ENCODE results near the gene TRABD2B.

TRABD2B gene

DNA sequence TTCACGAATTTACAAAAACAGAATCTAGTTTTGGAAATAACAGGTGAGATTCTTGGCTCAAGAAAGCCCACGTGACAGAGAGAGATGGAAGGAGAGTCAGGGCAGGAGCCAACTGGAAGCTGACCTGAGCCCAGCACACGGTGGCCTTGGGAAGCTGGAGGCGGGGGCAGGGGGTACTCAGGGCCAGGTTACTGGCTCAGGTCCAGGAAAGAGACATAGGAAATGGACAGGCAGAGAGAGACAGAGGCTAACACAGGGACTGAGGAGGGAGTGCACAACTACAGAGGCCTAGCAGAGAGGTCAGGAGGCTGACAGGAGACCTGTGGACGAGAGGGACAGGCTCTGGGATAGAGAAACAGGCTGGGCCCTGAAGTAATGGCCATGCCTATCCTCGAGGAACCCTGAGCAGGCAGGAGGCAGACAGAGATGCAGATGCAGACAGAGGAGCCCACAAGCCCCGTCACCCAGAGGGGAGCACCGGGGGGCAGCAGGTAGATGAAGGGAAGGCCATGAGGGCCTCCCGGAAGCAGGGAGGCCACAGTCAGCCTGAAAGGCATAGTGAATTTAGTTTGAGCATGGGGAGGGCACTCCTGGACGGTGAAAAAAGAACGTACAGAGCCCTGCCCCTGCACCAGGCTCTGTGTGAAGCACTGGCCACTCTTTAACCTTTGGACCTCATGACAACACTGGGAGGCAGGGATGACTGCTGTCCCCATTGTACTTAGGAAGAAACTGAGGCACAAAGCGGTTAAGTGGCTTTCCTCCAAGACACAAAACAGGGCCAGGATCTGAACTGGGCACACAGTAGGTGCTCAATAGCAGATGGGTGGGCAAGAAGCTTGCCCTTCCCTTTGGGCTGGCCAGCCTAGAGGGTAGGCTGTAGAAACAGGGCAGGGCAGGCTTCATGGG lies 230.1 kb downstream of the TRABD2B start:
- no peak for DNase-seq

DNA sequence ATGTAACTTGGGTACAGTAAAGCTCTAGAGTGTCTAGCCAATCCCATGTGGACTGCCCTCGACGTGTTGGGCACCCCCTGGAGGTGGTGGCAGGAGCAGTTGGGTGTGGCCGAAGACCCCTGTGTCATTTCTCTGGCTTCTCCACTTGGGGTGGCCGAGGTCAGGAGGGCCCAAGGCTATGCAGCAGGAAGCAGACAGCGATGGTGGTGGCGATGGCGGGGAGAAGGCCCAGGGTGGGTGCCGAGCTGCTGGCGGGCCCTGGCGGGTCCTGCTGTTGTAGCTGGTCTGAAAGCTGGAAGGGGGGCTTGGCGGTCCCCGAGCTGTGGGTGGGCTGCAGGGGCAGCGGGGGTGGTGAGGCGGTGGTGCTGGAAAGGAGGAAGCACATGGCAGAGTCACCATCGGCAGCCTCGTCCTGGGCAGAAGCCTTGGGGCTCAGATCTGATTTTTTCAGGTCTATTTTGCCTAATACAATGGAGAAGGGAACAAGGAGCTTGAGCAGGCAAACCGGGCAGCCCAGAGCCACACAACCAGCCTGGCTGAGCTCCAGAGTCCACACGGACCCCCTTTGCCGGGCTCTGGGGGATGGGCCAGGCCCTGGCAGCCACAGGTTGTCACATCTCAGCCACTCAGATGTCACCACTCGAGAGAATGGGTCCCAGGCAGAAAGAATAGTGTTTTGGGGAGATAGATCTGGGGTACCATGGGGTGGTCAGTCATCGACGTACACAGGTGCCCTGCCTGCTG lies 231.3 kb downstream of the TRABD2B start:
- DNase-seq = no peak

DNA sequence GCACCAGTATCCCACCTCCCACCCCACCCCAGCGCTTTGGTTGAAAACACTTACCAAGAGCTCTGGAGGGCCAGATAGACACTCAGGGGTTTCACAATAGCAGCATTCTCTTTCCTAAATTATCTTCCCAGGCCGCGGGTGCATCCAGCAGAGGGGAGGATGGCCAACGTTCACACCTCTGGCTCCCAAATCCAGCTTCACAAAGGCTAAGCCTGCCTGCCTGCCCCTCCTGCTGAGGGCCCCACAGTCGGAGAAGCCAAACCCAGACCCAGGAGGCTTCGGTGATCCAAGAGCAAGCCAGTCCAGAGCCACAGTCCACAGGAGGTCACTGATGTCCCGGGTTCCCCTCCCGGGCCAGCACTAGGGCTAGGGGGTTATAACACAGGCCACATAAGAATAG lies 231.9 kb downstream of the TRABD2B start:
- no peak for DNase-seq

DNA sequence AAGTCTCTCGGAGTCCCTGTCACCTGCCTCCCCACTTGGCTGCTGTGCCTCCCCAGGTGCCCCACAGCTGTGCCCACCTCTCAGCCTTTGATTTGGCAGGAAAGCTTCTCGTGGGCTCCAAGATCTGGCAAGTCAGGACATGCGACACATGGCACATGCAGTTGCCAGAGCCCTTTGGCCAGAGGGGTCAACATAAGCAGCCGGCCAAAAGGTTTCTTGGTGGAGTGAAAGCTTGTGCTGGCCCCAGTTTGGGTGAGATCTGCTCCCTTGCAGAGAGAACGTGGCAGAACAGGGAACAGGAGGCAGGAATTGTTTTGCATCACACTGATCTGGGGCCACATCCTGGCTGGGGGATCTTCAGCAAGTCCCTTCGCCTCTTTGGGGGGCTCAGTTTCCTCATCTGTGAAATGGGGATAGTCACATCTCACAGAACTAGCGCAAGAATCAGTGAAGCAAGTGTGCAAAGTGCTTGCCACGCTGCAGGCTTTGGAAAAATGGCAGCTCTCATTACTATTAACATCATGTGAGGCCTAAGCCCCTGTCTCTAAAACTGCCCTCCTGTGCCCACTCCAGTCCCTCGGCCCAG lies 232.6 kb downstream of the TRABD2B start:
- no peak for DNase-seq

DNA sequence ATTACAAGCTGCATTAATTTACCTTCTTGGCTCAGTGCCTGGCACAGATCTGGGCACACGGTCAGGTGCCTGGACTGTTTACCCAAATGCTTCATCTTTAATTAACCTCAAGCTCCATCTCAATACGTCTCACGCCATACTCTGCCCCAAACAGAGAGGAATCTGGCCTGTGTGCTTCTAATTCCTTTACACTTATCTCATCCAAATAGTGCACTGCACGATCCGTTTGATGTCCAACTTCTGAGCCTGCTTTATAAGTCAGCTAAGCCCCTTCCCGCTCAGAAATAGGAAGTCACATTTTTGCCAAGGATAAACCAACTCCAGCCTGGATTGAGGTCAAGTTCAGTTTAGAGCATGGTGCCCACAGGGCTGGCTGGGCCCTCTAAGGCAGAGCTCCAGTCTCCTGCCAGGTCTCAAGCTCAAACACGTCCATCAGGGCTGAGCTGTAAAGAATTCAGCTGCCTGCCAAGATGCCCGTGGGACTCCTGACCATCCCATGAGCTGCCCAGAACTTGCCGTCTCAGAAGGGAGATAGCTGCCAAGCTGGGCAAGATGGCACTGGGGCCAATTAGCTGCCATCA lies 233.5 kb downstream of the TRABD2B start:
- peak; percentile 4 for DNase-seq

DNA sequence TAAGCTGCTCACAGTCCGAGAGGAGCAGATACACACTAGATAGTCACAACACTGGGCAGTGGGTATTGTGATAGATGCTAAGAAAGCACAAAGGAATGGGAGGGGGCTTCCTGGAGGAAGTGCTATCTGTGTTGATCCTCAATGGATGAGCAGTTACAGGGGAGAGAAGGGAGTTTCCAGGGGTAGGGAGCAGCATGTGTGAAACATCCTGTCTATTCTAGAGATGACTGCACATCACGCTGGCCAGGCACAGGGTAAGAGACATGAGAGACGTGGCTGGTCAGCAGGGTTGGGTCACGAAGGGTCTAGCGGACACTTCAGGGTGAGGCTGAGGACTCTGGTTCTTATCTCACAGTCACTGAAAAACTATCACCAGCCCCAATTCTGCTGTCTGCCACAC lies 235.2 kb downstream of the TRABD2B start:
- DNase-seq = no peak

DNA sequence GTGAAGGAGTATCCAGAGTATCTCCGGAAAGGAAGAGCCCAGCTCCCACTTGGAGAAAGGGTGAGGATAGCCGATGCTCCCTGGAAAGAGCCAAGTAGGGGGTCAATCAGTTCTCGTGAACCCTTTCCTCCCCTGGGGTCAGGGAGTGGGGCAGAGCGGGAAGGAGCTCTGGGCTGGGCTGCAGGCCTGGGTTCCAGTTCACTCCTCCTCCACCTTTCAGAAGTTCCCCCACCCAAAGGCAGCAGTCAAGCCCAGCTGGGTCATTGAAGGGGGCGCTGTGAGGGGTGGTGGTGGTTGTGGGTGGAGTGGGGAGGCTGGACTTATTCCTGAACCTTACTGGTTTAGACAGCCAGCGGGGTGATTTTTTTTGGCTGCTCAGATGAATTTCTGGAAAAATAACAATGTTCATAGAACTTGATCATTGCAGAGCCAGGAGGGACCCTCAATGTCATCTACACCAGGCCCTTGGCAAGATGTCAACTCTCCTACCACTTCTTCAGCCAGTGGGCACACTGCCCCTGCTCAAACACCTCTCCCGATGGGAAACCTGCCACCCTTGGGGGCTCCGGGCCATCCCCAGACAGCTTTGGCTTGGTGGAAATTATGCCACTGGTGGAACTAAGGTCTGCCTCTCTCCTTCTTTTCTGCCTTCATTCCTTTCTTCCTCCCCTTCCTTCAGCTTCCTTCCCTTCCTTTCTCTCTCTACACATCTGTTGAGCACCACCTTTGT lies 235.8 kb downstream of the TRABD2B start:
- no peak for DNase-seq

DNA sequence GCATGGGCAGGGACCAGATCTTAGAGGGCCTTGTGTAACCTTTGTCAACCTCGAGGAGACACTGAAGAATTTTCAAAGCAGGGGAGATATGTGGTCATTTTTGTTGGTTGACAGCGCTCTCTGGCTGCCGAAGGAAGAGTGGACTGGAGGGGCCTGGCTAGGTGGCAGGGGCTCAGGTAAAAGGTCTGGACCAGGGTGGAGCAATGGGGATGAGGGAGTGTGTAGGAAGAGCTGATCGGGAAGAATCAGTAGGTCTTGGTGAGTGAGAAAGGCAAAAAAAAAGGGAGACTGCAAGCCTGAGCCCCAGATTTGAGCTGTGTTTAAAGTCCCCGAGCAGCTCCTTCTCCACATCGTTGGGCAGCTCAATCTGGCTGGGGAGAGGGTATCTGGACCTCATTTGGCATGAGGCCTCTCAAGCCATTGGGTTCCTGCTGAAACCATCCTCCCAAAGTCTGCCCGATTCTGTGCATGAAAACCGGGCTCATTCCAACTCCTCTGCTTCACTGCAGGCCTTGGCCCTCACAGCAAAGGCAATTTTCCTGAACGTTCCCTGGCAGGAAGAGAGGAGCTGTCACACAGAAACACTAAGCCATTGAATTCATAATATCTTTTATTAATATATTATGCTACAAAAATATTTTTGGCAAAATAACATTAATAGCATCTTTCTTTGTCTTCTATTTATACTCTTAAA lies 237.1 kb downstream of the TRABD2B start:
- no peak for DNase-seq

DNA sequence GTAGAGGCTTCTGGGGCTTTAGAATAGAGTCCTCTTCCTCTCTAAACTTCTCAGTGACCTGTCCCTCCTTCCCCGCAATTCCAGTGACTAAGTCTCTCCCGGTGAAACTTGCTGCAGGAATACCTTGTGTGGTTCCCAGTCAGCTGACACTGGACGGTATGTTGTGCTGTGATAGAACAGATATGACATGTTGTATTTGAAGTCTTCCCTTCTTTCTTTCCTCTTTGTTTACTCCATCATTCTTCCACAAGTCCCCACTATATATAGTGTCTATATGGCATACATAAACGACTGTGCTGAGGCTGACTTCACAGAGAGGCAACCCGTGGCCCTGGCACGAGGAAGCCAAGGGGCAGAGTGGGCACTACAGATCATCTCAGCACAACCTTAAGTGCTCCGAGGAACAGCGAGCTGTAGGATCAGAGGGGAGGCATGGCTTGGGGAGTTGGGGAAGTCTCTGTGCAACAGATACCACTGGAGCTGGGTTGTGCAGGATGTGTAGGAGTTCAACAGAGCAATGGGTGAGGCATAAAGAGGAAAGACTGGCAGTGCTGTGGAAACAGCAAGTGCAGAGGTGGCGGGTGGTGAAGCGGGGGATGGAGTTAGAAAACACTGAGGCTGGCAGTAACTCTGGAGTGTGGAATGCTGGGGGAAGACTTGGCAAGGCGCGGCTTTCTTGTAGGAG lies 237.8 kb downstream of the TRABD2B start:
- DNase-seq = no peak

DNA sequence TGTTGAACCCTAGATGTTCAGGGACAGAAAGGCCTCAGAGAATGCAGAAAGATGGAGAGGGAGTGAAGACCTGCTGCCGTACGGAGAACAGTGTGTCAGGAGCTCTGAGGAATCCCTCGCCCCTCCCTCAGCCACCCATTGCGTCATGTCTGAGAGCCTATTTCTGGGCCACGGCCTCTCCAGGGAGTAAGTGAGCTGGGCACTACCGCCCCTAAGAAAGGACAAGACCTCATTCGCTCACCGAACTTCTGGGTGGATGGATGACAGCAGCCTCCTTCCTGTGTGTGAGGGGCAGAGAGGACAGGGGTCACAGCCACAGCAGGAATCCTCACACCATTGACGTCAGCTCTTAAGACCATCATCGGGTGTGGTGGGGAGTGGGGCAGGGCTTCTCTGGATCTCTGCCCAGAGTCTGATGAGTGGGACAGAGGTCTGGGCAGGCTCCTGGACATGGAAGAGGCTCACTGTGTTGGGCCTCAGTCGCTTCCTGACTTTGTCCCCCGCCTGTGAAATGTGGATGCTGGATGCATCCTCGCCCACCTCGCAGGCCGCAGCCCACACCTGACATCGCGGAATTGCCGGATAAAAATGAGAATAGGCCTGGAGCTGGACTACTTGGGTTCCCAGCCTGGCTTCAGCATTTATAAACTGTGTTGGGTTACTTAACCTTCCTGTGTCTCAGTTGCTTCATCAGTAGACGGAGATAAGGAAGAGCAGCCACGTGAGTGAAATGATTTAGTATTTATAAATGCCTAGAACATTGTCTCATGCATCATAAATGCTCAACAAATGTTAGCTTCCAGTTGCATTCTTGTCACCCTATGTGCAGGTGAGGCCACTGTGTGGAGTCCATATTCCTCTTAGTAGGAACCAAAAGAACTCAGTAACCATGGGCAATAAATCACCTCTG lies 238.6 kb downstream of the TRABD2B start:
- DNase-seq = no peak

DNA sequence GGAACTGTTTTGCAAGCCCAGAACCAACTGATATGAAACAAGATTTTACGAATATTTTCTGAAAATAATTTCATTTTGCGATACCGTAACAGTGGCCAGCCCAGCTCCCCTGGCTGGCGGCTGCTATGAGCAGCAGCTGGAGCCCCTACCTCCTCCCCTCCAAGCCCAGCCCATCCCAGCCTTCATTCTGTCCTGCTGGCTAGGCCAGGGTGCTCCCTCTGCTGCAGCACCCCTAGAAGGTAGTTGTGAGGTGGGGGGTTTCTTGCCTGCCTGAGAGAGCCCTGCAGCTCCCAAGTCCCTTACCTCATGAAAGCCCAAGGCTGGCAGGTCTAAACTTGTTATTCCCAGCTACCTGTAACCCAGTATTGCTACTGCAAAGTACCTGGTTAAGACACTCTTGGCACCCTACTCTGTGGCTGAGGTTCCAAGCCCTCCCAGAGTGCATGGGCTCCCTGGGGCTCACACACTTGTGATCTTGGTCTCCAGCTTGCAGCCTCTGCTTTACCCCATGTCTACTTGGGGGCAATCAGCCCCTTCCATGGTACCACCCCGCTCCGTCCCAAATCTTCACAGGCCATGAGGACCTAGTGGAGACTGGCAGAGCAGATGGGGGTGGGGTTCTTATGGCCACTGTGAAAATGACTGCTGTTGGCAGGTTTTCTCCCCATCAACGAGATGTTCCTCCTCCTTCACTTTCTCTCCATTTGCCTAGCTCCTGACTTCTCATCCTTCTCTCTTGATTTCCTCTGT lies 239.8 kb downstream of the TRABD2B start:
- DNase-seq = no peak

DNA sequence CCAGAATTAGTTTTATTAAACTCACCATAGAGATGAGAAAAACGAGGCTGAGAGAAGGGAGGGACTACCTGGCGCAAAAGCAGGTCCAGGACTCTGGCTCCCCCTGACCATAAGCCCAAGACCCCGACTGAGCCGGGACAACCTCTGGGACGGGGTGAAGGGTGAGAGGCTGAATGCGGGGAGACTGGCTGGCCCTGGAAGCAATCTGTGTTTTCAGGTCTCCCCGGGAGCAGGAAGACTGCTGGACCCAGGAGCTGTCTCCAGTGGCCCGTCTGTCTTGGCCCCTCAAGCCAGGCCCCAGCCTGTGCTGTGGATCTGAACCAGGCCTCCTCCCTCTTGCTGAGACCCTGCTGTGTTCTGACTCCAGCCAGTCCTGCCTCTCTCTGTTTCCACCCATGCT lies 240.8 kb downstream of the TRABD2B start:
- no peak for DNase-seq

DNA sequence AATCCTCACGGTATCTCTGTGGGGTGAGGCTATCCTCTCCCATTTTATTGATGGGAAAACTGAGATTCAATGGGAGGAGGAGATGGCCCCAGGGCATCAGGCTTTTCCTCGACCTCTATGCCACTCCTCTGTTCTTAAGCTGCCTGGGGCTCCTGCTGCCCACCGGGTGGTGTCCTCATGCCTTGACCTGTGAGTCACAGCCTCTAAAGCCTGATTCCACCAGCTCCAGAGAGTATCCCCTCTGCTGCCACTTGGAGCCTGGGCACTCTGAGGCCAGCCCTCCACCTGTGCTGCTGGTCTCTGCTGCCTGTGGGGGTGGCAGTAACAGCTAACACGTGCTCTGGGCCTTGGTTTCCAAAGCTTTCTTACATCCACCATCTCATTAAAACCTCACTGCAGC lies 241.2 kb downstream of the TRABD2B start:
- DNase-seq = no peak

DNA sequence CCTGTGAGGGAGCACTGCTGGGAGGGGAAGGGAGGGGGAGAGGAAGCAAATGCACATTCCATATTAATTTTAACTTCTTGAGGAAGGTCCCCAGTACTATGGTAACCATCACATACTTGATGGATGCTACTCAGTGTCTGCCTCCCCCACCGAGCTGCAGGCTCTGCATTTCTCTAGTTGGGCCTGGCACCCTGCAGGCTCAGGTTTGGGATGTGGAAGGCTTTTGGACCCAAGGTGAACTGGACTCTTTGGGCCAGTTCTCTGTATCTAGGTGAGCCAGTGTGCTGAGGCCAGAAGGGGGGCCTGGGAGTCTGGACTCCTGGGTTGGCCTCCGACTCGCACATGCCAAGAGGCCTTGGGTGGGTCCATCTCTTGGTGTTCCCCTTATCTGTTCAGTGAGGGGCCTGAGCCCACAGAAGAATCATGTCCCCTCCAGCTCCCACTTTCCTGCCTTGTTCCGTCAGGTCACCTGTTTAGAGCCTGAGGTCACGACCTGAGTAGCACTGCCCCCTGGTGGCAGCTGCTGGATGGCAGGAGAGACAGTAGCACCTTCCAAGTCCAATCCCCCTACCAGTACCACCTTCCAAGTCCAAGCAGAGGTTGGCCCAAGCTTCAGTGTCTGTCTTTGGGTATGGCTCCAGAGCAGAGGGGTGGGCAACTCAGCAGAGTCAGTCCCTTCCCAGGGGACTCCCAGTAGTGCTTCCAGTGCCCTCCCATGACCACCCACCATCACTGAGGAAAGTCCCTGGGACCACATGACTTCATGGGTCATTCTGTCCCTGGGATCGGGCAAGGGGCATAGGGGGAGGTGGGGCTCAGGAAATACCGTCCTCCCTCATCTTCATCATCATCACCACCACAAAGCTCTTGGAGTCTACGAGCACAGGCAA lies 241.8 kb downstream of the TRABD2B start:
- no peak for DNase-seq

DNA sequence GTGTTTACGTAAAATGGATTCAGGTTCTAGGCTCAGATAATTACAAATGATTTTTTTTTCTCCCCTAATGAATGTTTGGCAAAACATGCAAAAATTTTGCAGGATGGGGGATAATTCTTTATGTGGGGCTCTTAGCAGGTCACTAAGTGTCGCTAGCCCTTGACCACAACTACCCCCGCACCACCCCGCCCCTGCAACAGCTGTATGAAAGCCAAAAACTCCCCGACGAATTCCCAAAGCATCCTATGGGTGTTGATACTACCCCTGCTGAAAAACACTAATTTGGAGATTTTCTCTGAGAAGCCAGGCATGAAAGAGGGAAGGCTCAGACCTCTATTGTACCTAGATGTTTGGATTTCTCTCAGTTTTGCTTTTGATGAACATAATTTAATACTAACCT lies 243.0 kb downstream of the TRABD2B start:
- DNase-seq = no peak

DNA sequence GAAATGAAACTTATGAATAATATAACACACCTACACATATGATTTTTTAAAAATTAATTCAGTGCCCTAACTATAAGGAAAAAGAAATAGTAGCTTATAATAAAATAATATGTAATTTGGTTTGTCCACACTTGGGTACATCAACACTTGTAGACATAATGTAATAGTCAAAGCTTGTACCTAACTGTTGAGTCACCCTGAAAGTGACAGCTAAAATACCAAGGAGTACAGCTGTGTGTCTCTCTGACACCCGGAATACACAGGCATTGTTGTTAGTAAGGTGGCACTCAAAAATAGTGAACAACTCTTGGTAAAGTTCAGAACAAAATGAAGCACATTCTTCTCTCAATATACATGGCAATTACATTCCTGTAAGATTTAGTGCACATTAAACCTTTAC lies 243.4 kb downstream of the TRABD2B start:
- DNase-seq = no peak

DNA sequence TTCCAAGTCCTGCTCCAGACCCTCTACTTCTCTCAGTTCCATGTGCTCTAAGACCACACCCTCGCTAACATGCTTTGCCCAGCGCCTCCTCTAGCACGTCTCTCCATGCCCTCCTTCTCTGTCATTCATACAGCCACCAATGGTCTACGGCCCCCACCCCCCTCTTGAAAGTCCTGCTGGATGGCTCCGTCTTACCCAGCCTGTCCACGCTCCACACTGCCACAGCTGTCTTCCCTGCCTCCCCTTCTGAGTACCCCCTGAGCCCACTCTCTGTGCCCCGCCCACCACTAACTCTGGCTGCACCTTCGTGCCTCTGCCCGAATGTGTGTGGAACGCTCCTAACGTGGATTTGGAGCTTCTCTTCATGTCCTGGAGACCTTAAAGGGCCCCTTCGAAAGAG lies 244.6 kb downstream of the TRABD2B start:
- DNase-seq = no peak

DNA sequence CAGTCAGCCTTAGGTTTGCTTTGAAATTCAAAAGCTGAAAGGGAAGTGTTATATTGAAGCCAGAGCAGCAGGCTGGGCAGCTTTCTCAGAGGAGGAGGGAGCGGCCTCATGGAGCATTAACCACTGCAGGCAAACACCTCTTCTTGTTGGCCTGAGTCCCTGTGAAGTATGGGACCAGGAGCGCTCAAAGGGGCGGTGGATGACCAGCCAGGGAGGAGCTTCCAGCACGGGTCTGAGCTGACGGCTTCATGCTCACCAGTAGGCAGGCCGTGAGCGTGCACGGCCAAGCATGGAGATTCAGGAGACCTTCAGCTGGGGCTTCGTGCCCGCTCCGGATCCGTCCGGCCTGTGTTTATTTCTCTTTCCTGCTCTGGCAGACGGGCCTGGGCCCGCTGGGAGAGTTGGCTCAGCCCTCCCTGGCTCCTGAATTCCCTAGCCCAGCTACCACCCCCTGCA lies 245.2 kb downstream of the TRABD2B start:
- DNase-seq = no peak

DNA sequence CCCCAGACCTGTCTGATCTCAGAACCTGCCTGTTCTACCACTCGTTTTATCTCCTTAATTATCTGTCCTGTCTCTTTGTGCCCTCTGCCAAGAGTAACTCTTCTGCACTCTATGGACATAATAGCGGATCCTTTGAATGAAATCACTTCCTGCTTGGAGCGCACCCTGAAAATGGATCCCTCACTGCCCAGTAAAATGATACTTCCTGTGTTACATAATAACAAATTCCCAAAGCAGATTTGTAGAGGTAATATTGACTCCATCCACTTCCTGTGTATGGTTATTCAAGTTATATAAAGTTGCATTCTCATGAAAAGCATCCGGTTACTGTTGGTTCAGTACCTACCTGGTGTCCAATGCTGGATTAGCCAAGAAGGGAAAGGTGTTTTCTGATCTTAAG lies 246.0 kb downstream of the TRABD2B start:
- no peak for DNase-seq
